Measurements from ENCODE around the gene ZNF341.

ZNF341 gene

GRCh38 chr20:33827634-33828325, 96.0 kb downstream of the ZNF341 start:
- TF ChIP-seq CTCF (IDR thresholded peaks at IDR 0.05; ENCODE audit: insufficient read depth, low read depth, low read length, missing control alignments): no peak
- no peak for DNase-seq (ENCODE audit: low read depth)

GRCh38 chr20:33828326-33828844, 96.6 kb downstream of the ZNF341 start:
- no peak overlapping the region for H3K4me3 ChIP-seq (ENCODE audit: low read depth, low read length)
- no peak for TF ChIP-seq CTCF (IDR thresholded peaks at IDR 0.05; ENCODE audit: insufficient read depth, low read depth, low read length, missing control alignments)
- no peak for DNase-seq (ENCODE audit: low read depth)

More at GRCh38 chr20:33827634-33828325, 96.0 kb downstream of the ZNF341 start:
- H3K4me3 ChIP-seq (ENCODE audit: low read depth, low read length): no peak overlapping the region

- no peak overlapping the region for H3K4me3 ChIP-seq (ENCODE audit: low read depth, low read length)
- no peak for TF ChIP-seq CTCF (IDR thresholded peaks at IDR 0.05; ENCODE audit: insufficient read depth, low read depth, low read length, missing control alignments)
- no peak for DNase-seq (ENCODE audit: low read depth)
These were observed 97.3 kb downstream of the ZNF341 start for GRCh38 chr20:33828967-33829560.

- DNase-seq (ENCODE audit: low read depth): no peak
- no peak overlapping the region for H3K4me3 ChIP-seq (ENCODE audit: low read depth, low read length)
- TF ChIP-seq CTCF (IDR thresholded peaks at IDR 0.05; ENCODE audit: insufficient read depth, low read depth, low read length, missing control alignments): no peak
These were observed 97.8 kb downstream of the ZNF341 start for GRCh38 chr20:33829636-33830035.

- DNase-seq (ENCODE audit: low read depth): no peak
- TF ChIP-seq CTCF (IDR thresholded peaks at IDR 0.05; ENCODE audit: insufficient read depth, low read depth, low read length, missing control alignments): no peak
- H3K4me3 ChIP-seq (ENCODE audit: low read depth, low read length): no peak overlapping the region
These were observed 98.6 kb downstream of the ZNF341 start for GRCh38 chr20:33830371-33830770.

GRCh38 chr20:33832103-33832804, 100.5 kb downstream of the ZNF341 start:
- TF ChIP-seq CTCF (IDR thresholded peaks at IDR 0.05; ENCODE audit: insufficient read depth, low read depth, low read length, missing control alignments): no peak
- H3K4me3 ChIP-seq (ENCODE audit: low read depth, low read length): no peak overlapping the region
- DNase-seq (ENCODE audit: low read depth): no peak
